GM23338 (cell line): Measurements from ENCODE around the gene ZNF619. TPM values are rescaled to one million over a fixed set of nuclear protein-coding genes. Genes with fewer than 3 reads are reported as not detected.

ENCODE experiments used
- polyA plus RNA-seq: library from polyadenylated mRNA; unstranded; fragments of >200 nt; fragmentation: Nextera tagmentation; extraction: Ambion mirVana; gene quantifications from 2 replicates; pipeline ENCODE4 v1.2.1, GENCODE V29; 2016
- small RNA-seq: library from RNA; depleted of rRNA; stranded (forward); fragments of <200 nt; gene quantifications from one replicate; pipeline ENCODE3, GENCODE V24; 2014; ENCODE audit warnings: low replicate concordance
- total RNA-seq: library from RNA; depleted of rRNA; stranded (reverse); fragments of >200 nt; shearing (Covaris generic); gene quantifications from 2 replicates; pipeline ENCODE4 v1.2.3, GENCODE V29; 2014; rRNA removed

Gene ZNF619
- total and polyA plus RNA-seq, 2 experiments from 2014 or later: 1.3 to 7.4 TPM

Small RNAs within 50 kb of the gene (small RNA-seq; reads per million reads assigned to genes)
- gene RNU5B-2P: 18.2 reads per million, percentile 98 among the genes with 10 or more reads in this experiment

Other genes starting within 250 kb of the ZNF619 start
- 24.4 and 37.6 TPM in 2 replicates for gene EIF1B, start 167.4 kb upstream of the ZNF619 start, total RNA-seq
- 205 and 229 TPM in 2 replicates for gene EIF1B, start 167.4 kb upstream of the ZNF619 start, polyA plus RNA-seq
- gene ENTPD3, start 89.9 kb upstream of the ZNF619 start, total RNA-seq: 0.63 and 0.74 TPM in 2 replicates
- gene ENTPD3, start 89.9 kb upstream of the ZNF619 start, polyA plus RNA-seq: 0.19 and 0.32 TPM in 2 replicates
- 510 and 596 TPM in 2 replicates for gene RPL14, start 19.8 kb upstream of the ZNF619 start, total RNA-seq
- gene RPL14, start 19.8 kb upstream of the ZNF619 start, polyA plus RNA-seq: 1,727 and 1,748 TPM in 2 replicates
- gene ZNF620, start 28.9 kb downstream of the ZNF619 start, total RNA-seq: 13.6 and 18.0 TPM in 2 replicates
- 11.8 and 14.1 TPM in 2 replicates for gene ZNF620, start 28.9 kb downstream of the ZNF619 start, polyA plus RNA-seq
- 12.1 and 13.6 TPM in 2 replicates for gene ZNF621, start 47.8 kb downstream of the ZNF619 start, total RNA-seq
- 6.3 and 6.8 TPM in 2 replicates for gene ZNF621, start 47.8 kb downstream of the ZNF619 start, polyA plus RNA-seq